Measurements from ENCODE around the gene SPCS1.
"Not testable (repeated sequence)": the region's sequence is repeated elsewhere in the genome, so short reads cannot be mapped to it uniquely, and the experiment has no call there.

The SPCS1 gene

GRCh38 chr3:52705688-52706686, at the start of gene SPCS1, which contains the start of gene GLT8D1:
Gene SPCS1 (plus strand): TSS chr3:52706106. CDS start chr3:52706247, 141 bp downstream.
Gene GLT8D1 (minus strand): TSS chr3:52705791. CDS start chr3:52700460, 5,331 bp downstream.
- peak; percentile 49 to 75 for DNase-seq (ENCODE audit: low read depth in 2 of 2)

GRCh38 chr3:52660046-52660445, 45.9 kb upstream of the SPCS1 start:
- DNase-seq (ENCODE audit: low read depth in 2 of 2) = no peak

GRCh38 chr3:52663098-52663497, 42.8 kb upstream of the SPCS1 start:
- no peak for DNase-seq (ENCODE audit: low read depth in 2 of 2)

GRCh38 chr3:52670621-52671521, 35.0 kb upstream of the SPCS1 start:
- no peak for DNase-seq (ENCODE audit: low read depth in 2 of 2)

- no peak for DNase-seq (ENCODE audit: low read depth in 2 of 2)
These were observed 34.2 kb upstream of the SPCS1 start for GRCh38 chr3:52671676-52672075.

GRCh38 chr3:52676201-52676600, 29.7 kb upstream of the SPCS1 start:
- not testable (repeated sequence) for DNase-seq (ENCODE audit: low read depth in 2 of 2)

GRCh38 chr3:52678265-52679198, 27.4 kb upstream of the SPCS1 start:
- no peak for DNase-seq (ENCODE audit: low read depth in 2 of 2)

- DNase-seq (ENCODE audit: low read depth in 2 of 2) = no peak
These were observed 26.7 kb upstream of the SPCS1 start for GRCh38 chr3:52679199-52679538.

- DNase-seq (ENCODE audit: low read depth in 2 of 2) = no peak
These were observed 26.1 kb upstream of the SPCS1 start for GRCh38 chr3:52679811-52680210.

- no peak for DNase-seq (ENCODE audit: low read depth in 2 of 2)
These were observed 24.3 kb upstream of the SPCS1 start for GRCh38 chr3:52681596-52681995.

- no peak for DNase-seq (ENCODE audit: low read depth in 2 of 2)
These were observed 23.9 kb upstream of the SPCS1 start for GRCh38 chr3:52682016-52682415.

- no peak for DNase-seq (ENCODE audit: low read depth in 2 of 2)
These were observed 22.3 kb upstream of the SPCS1 start for GRCh38 chr3:52683611-52684010.

- no peak for DNase-seq (ENCODE audit: low read depth in 2 of 2)
These were observed 21.7 kb upstream of the SPCS1 start for GRCh38 chr3:52684184-52684583.

- peak; percentile 36 to 56 for DNase-seq (ENCODE audit: low read depth in 2 of 2)
These were observed 20.6 kb upstream of the SPCS1 start for GRCh38 chr3:52685285-52685708.

GRCh38 chr3:52685709-52686691, 19.9 kb upstream of the SPCS1 start, which contains the start of the genes GNL3 and PBRM1:
Gene GNL3 (plus strand): TSS chr3:52686032. CDS start chr3:52686093, 61 bp downstream.
Gene PBRM1 (minus strand): TSS chr3:52685913.
- DNase-seq (ENCODE audit: low read depth in 2 of 2) = peak; percentile 75 to 78

GRCh38 chr3:52688266-52688665, 17.6 kb upstream of the SPCS1 start:
- no peak for DNase-seq (ENCODE audit: low read depth in 2 of 2)

- DNase-seq (ENCODE audit: low read depth in 2 of 2) = no peak
These were observed 16.8 kb upstream of the SPCS1 start for GRCh38 chr3:52689151-52689550.

- no peak for DNase-seq (ENCODE audit: low read depth in 2 of 2)
These were observed 15.3 kb upstream of the SPCS1 start for GRCh38 chr3:52690560-52690959.

- DNase-seq (ENCODE audit: low read depth in 2 of 2) = no peak
These were observed 12.8 kb upstream of the SPCS1 start for GRCh38 chr3:52693071-52693470.
